Psoas muscle (tissue), 8 donors: ENCODE data around the gene UGT2B7. TPM values are rescaled to one million over a fixed set of nuclear protein-coding genes. Genes with fewer than 3 reads are reported as not detected.

Experiments
- ATAC-seq, 4 donors: fragments of 200-7000 bp; cut with Tn5 transposase; one replicate each; pipeline ENCODE4 v1.9.1; 2020; ENCODE audit warnings: moderate library complexity in 3 of 4, mild to moderate bottlenecking in 2 of 4
- DNase-seq, 2 donors: peaks; one replicate each; pipeline ENCODE4 v3.0.0-alpha.2; 2020
- H3K27ac ChIP-seq: fragments of 200-600 bp; one replicate; pipeline ENCODE4 v1.8.0; 2022
- H3K27me3 ChIP-seq, 3 donors: fragments of 200-600 bp in 1 of 3; one replicate each; pipeline versions ENCODE4 v1.6.1 to v1.8.0; 2013 to 2022; ENCODE audit warnings: low read length in 2 of 3, mild to moderate bottlenecking in 2 of 3, moderate library complexity in 1 of 3; ENCODE audit not compliant: insufficient read depth in 3 of 3
- H3K36me3 ChIP-seq, 2 donors: fragments of 200-600 bp in 1 of 2; one replicate each; pipeline versions ENCODE4 v1.6.1 to v1.8.0; 2013 to 2022; ENCODE audit warnings: low read depth in 1 of 2, mild to moderate bottlenecking in 1 of 2, moderate library complexity in 1 of 2; ENCODE audit not compliant: insufficient read depth in 1 of 2
- H3K4me1 ChIP-seq: fragments of 200-600 bp; one replicate; pipeline ENCODE4 v1.8.0; 2022
- H3K4me3 ChIP-seq: fragments of 200-600 bp; one replicate; pipeline ENCODE4 v1.8.0; 2022; ENCODE audit warnings: mild to moderate bottlenecking
- H3K9me3 ChIP-seq: fragments of 200-600 bp; one replicate; pipeline ENCODE4 v1.8.0; 2022
- WGBS, 3 donors: extraction: QIAGEN DNeasy Blood & Tissue Kit; methylation state at CpG; one replicate each; pipeline versions ENCODE4 v1.1.6 to v1.1.7; 2013; 5-methylcytosine and 5-hydroxymethylcytosine counted together
- intact Hi-C, 2 donors: fragments of 100-400 bp; cut with DNase I; formaldehyde crosslinking; loops; one replicate each; pipeline versions ENCODE4 v1.11.0 to v1.14.2; 2022
- polyA plus RNA-seq, 3 donors: library from polyadenylated mRNA; stranded (reverse); fragments of 200-250 nt; gene quantifications; one replicate each; pipeline ENCODE4 v1.2.3, GENCODE V29; 2013
- total RNA-seq, 4 donors: library from RNA; stranded (reverse); fragmentation: NEBNext Ultra II Directional in 2 of 4; extraction: Animal tissue kit (Norgen Biotek cat#: 25700) in 2 of 4; gene quantifications; one replicate each; pipeline versions ENCODE4 v1.2.1 to v1.2.4, GENCODE V29; 2021 to 2023
- TF ChIP-seq, protein P1 (sequence below): fragments of 200-600 bp; IDR thresholded peaks from one replicate; pipeline ENCODE4 v1.8.0; 2022; ENCODE audit warnings: antibody characterized with exemption
- donor health status: healthy with polysubstance abuse.
- donor health status: DM: no; HTN: no; CAD: no; lungs with moderate emphysema.
- donor health status: Bipolar disorder and iron deficiency.
- donor health status: healthy.
- donor health status: DM: yes; HTN: yes; CAD: no.
- donor health status: DM: no; HTN: no; CAD: no.
- donor health status: DM: no; HTN: no; CAD: no.
- donor health status: DM: yes; HTN: yes; CAD: no.

Gene UGT2B7
- total and polyA plus RNA-seq, 7 donors = 0.04 TPM; not detected in 6

DNA sequence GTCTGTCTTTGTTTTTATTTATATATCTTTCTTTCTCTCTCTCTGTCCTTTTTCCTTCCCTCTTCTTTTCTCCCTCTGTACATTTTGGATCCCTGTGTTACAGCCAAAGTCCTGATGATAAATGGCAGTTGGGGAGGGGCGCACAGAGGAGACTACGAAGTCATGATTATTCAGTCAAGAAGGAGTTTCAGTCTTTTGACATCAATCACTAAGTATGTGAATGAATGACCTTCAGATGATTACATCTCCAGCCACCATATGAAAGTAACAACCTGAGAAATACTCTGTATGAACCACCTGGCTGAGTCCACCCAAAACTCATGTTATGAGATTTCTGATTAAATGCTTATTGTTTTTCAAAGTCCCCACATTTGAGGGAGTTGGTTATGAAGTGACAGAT, 45.0 kb downstream of the UGT2B7 start:
- intact Hi-C loops = no loop called here
- Histone ChIP-seq H3K4me3 (no peak overlapping the region), H3K9me3 (no peaks in the 10 kb centered on the region), H3K36me3 (no peaks in the 10 kb centered on the region), H3K27ac (no peak overlapping the region), H3K27me3 (no peaks in the 10 kb centered on the region), H3K4me1 (no peaks in the 10 kb centered on the region)
- DNase-seq (no peak), ATAC-seq (no peak)
- 43 to 79% (median 54%) methylated on average over 2 of the region's 2 CpGs for WGBS, 3 donors
- TF ChIP-seq, protein P1, sequence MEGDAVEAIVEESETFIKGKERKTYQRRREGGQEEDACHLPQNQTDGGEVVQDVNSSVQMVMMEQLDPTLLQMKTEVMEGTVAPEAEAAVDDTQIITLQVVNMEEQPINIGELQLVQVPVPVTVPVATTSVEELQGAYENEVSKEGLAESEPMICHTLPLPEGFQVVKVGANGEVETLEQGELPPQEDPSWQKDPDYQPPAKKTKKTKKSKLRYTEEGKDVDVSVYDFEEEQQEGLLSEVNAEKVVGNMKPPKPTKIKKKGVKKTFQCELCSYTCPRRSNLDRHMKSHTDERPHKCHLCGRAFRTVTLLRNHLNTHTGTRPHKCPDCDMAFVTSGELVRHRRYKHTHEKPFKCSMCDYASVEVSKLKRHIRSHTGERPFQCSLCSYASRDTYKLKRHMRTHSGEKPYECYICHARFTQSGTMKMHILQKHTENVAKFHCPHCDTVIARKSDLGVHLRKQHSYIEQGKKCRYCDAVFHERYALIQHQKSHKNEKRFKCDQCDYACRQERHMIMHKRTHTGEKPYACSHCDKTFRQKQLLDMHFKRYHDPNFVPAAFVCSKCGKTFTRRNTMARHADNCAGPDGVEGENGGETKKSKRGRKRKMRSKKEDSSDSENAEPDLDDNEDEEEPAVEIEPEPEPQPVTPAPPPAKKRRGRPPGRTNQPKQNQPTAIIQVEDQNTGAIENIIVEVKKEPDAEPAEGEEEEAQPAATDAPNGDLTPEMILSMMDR = no peak

DNA sequence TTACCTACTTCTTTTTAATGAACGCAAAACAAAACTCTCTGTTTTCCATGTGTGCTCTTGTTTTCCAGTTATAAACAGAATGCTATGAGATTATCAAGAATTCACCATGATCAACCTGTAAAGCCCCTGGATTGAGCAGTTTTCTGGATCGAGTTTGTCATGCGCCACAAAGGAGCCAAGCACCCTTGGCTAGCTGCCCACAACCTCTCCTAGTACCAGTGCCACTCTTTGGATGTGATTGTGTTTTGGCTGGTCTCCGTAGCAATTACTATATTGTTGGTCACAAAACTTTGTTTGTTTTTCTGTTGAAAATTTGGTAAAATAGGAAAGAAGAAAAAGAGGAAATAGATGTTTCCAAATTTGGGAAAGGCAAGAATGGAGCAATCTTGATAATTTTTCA, 51.1 kb downstream of the UGT2B7 start:
- Histone ChIP-seq H3K4me1 (no peaks in the 10 kb centered on the region), H3K27me3 (no peaks in the 10 kb centered on the region), H3K4me3 (no peak overlapping the region), H3K27ac (no peak overlapping the region), H3K9me3 (no peaks in the 10 kb centered on the region), H3K36me3 (no peaks in the 10 kb centered on the region)
- intact Hi-C loops = no loop called here
- DNase-seq (no peak), ATAC-seq (no peak)
- TF ChIP-seq, protein P1 = no peak
- WGBS, 3 donors = 53 to 70% (median 58%) methylated on average over 4 of the region's 4 CpGs

DNA sequence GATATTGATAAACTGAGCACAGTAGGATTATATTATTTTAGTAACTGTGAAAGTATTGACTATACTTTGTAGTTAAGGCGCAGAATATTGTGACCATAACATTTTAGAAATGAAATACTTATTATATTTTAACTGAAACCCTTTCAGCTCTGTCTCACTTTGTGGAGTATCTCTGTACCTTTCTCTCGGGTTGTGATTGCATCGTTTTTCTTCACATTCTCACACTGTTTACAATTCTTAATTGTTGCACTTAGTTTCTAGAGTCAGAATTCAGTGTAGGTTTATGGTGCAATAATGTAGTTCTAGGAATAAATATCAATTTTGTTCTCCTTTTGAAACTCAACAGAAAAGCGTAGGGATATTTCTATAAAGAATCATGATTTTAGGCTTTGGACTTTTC, 57.7 kb downstream of the UGT2B7 start:
- H3K36me3 ChIP-seq = no peaks in the 10 kb centered on the region
- WGBS, 3 donors = 79 to 84% (median 82%) methylated on average over 4 of the region's 4 CpGs
- intact Hi-C loops = no loop called here
- no peaks in the 10 kb centered on the region for H3K4me1 ChIP-seq
- no peak overlapping the region for H3K4me3 ChIP-seq
- H3K27ac ChIP-seq = no peak overlapping the region
- ATAC-seq = no peak
- H3K9me3 ChIP-seq = no peaks in the 10 kb centered on the region
- H3K27me3 ChIP-seq = no peaks in the 10 kb centered on the region
- TF ChIP-seq, protein P1 = no peak
- no peak for DNase-seq

DNA sequence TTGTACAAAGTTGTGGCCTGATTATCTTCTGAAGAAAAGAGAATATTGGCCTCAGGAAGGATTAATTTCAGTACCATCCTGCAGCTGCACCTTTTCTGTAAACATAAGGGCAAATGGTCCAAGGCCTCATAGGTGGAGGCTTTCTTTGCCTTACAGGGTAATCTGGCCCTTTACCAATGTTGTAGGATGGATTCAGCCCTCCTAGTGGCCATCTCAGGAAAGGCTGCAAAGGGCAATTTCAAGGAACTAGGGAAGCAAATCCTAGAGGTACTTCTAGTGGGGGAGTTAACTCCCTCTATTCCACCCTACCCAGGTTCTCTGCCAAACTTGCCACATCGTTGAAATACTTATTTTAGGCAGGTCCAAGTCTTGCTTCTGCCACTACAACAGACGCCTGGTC, 60.6 kb downstream of the UGT2B7 start:
- WGBS, 3 donors = 79 to 85% (median 82%) methylated on average over 2 of the region's 2 CpGs
- DNase-seq = no peak
- H3K27ac ChIP-seq = no peak overlapping the region

More for the DNA sequence above, 60.6 kb downstream of the UGT2B7 start:
- no peaks in the 10 kb centered on the region for H3K9me3 ChIP-seq
- TF ChIP-seq, protein P1 = no peak
- no peaks in the 10 kb centered on the region for H3K27me3 ChIP-seq
- H3K4me3 ChIP-seq = no peak overlapping the region
- H3K36me3 ChIP-seq = no peaks in the 10 kb centered on the region
- H3K4me1 ChIP-seq = no peaks in the 10 kb centered on the region
- ATAC-seq = no peak
- intact Hi-C loops = no loop called here

Other genes starting within 250 kb of the UGT2B7 start
- not detected for gene UGT2A3, start 144.7 kb upstream of the UGT2B7 start, total RNA-seq
- gene UGT2A3, start 144.7 kb upstream of the UGT2B7 start, polyA plus RNA-seq = under 1 TPM in 1 of 3 donors, not detected in 2; 0.16 TPM
- not detected for gene UGT2B11, start 118.3 kb downstream of the UGT2B7 start, total RNA-seq
- not detected for gene UGT2B11, start 118.3 kb downstream of the UGT2B7 start, polyA plus RNA-seq
- not detected for gene UGT2B28, start 184.0 kb downstream of the UGT2B7 start, total RNA-seq
- gene UGT2B28, start 184.0 kb downstream of the UGT2B7 start, polyA plus RNA-seq = not detected